Measurements from ENCODE around the gene LASP1NB.

The LASP1NB gene

GRCh38 chr17:38959508-38959907 lies 34.1 kb downstream of the LASP1NB start:
- Histone ChIP-seq H3K27me3 (ENCODE audit: control insufficient read depth in 1 of 2, insufficient read depth in 2 of 2, low read length in 2 of 2) (no peaks in the 10 kb centered on the region), H3K4me1 (ENCODE audit: insufficient read depth, low read length) (no peaks in the 10 kb centered on the region), H4K20me1 (ENCODE audit: insufficient read depth, low read length) (no peaks in the 10 kb centered on the region), H3K9me3 (ENCODE audit: low read length) (no peaks in the 10 kb centered on the region), H3K27ac (ENCODE audit: extremely low read length, insufficient read depth, low read length) (no peak overlapping the region), H3K79me2 (ENCODE audit: insufficient read depth, low read length) (no peaks in the 10 kb centered on the region), H3K9ac (ENCODE audit: insufficient read depth, low read depth, low read length) (no peak overlapping the region), H2AFZ (ENCODE audit: low read length) (no peak overlapping the region), H3K4me3 (replicated peaks in 1 of 3; ENCODE audit: insufficient read depth in 1 of 3, low read depth in 2 of 3, low read length in 3 of 3) (no peak overlapping the region), H3K4me2 (ENCODE audit: low read depth, low read length) (no peak overlapping the region), H3K36me3 (replicated peaks in 1 of 2; ENCODE audit: control insufficient read depth in 1 of 2, insufficient read depth in 2 of 2, low read length in 2 of 2) (no peaks in the 10 kb centered on the region)
- in situ Hi-C loops (cut with HindIII; ENCODE audit: extremely low pct_ligation_motif_present, low pct_unique_long_range_greater_than_20kb) (no loop called here), intact Hi-C loops (cut with micrococcal nuclease; ENCODE audit: unreplicated experiment) (no loop called here)
- WGBS (ENCODE audit: low lambda C conversion rate) = 76% methylated on average over 3 of the region's 3 CpGs
- no peak for ATAC-seq
- BruUV-seq (replicated peaks) = no TSS peak
- FAIRE-seq = no peak
- CTCF ChIA-PET (ENCODE audit: low intra/inter-chr PET ratio, low total read pairs) = no interaction called here
- POLR2A ChIA-PET = no interaction called here
- no peak for DNase-seq (ENCODE audit: low spot score)
- no peak for TF ChIP-seq ZBTB42 (CRISPR knock-in tag; IDR thresholded peaks at IDR 0.05)
- no peak for TF ChIP-seq ZNF282 (IDR thresholded peaks at IDR 0.05; ENCODE audit: partially characterized antibody)
- TF ChIP-seq ATF3 (CRISPR knock-in tag; IDR thresholded peaks at IDR 0.05) = no peak
- no peak for TF ChIP-seq ZNF484 (CRISPR knock-in tag; IDR thresholded peaks at IDR 0.05; ENCODE audit: borderline replicate concordance, low read depth)
- no peak for TF ChIP-seq POLR2A (IDR thresholded peaks at IDR 0.05; ENCODE audit: insufficient read depth in 1 of 2, low read depth in 2 of 2, low read length in 2 of 2)
- no peak for TF ChIP-seq ZNF563 (CRISPR knock-in tag; IDR thresholded peaks at IDR 0.05)
- TF ChIP-seq ZNF451 (CRISPR knock-in tag; IDR thresholded peaks at IDR 0.05) = no peak
- TF ChIP-seq FOXO4 (CRISPR knock-in tag; conservative IDR thresholded peaks at IDR 0.05) = no peak
- no peak for TF ChIP-seq ZNF329 (CRISPR knock-in tag; IDR thresholded peaks at IDR 0.05; ENCODE audit: low read depth)
- no peak for TF ChIP-seq ETV6 (CRISPR knock-in tag; conservative IDR thresholded peaks at IDR 0.05)
- TF ChIP-seq KDM6A (CRISPR knock-in tag; IDR thresholded peaks at IDR 0.05; ENCODE audit: low read depth) = no peak
- TF ChIP-seq, protein P1, sequence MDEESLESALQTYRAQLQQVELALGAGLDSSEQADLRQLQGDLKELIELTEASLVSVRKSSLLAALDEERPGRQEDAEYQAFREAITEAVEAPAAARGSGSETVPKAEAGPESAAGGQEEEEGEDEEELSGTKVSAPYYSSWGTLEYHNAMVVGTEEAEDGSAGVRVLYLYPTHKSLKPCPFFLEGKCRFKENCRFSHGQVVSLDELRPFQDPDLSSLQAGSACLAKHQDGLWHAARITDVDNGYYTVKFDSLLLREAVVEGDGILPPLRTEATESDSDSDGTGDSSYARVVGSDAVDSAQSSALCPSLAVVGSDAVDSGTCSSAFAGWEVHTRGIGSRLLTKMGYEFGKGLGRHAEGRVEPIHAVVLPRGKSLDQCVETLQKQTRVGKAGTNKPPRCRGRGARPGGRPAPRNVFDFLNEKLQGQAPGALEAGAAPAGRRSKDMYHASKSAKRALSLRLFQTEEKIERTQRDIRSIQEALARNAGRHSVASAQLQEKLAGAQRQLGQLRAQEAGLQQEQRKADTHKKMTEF (CRISPR knock-in tag; IDR thresholded peaks at IDR 0.05) = no peak
- no peak for TF ChIP-seq ZFYVE20 (CRISPR knock-in tag; IDR thresholded peaks at IDR 0.05; ENCODE audit: borderline replicate concordance, low read depth)
- TF ChIP-seq, protein P2, sequence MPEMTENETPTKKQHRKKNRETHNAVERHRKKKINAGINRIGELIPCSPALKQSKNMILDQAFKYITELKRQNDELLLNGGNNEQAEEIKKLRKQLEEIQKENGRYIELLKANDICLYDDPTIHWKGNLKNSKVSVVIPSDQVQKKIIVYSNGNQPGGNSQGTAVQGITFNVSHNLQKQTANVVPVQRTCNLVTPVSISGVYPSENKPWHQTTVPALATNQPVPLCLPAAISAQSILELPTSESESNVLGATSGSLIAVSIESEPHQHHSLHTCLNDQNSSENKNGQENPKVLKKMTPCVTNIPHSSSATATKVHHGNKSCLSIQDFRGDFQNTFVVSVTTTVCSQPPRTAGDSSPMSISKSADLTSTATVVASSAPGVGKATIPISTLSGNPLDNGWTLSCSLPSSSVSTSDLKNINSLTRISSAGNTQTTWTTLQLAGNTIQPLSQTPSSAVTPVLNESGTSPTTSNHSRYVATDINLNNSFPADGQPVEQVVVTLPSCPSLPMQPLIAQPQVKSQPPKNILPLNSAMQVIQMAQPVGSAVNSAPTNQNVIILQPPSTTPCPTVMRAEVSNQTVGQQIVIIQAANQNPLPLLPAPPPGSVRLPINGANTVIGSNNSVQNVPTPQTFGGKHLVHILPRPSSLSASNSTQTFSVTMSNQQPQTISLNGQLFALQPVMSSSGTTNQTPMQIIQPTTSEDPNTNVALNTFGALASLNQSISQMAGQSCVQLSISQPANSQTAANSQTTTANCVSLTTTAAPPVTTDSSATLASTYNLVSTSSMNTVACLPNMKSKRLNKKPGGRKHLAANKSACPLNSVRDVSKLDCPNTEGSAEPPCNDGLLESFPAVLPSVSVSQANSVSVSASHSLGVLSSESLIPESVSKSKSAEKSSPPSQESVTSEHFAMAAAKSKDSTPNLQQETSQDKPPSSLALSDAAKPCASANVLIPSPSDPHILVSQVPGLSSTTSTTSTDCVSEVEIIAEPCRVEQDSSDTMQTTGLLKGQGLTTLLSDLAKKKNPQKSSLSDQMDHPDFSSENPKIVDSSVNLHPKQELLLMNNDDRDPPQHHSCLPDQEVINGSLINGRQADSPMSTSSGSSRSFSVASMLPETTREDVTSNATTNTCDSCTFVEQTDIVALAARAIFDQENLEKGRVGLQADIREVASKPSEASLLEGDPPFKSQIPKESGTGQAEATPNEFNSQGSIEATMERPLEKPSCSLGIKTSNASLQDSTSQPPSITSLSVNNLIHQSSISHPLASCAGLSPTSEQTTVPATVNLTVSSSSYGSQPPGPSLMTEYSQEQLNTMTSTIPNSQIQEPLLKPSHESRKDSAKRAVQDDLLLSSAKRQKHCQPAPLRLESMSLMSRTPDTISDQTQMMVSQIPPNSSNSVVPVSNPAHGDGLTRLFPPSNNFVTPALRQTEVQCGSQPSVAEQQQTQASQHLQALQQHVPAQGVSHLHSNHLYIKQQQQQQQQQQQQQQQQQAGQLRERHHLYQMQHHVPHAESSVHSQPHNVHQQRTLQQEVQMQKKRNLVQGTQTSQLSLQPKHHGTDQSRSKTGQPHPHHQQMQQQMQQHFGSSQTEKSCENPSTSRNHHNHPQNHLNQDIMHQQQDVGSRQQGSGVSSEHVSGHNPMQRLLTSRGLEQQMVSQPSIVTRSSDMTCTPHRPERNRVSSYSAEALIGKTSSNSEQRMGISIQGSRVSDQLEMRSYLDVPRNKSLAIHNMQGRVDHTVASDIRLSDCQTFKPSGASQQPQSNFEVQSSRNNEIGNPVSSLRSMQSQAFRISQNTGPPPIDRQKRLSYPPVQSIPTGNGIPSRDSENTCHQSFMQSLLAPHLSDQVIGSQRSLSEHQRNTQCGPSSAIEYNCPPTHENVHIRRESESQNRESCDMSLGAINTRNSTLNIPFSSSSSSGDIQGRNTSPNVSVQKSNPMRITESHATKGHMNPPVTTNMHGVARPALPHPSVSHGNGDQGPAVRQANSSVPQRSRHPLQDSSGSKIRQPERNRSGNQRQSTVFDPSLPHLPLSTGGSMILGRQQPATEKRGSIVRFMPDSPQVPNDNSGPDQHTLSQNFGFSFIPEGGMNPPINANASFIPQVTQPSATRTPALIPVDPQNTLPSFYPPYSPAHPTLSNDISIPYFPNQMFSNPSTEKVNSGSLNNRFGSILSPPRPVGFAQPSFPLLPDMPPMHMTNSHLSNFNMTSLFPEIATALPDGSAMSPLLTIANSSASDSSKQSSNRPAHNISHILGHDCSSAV (CRISPR knock-in tag; IDR thresholded peaks at IDR 0.05; ENCODE audit: borderline replicate concordance) = no peak
- no peak for TF ChIP-seq SCMH1 (CRISPR knock-in tag; IDR thresholded peaks at IDR 0.05; ENCODE audit: borderline replicate concordance)
- no peak for TF ChIP-seq ZNF775 (CRISPR knock-in tag; IDR thresholded peaks at IDR 0.05; ENCODE audit: borderline replicate concordance)

All from HepG2 (cell line).